ENCODE results near the gene HSD3B7. TPM values are rescaled to one million over a fixed set of nuclear protein-coding genes. Genes with fewer than 3 reads are reported as not detected.

Gene HSD3B7
- total RNA-seq, 1 experiment from 2014 or later: 23.6 TPM

DNA sequence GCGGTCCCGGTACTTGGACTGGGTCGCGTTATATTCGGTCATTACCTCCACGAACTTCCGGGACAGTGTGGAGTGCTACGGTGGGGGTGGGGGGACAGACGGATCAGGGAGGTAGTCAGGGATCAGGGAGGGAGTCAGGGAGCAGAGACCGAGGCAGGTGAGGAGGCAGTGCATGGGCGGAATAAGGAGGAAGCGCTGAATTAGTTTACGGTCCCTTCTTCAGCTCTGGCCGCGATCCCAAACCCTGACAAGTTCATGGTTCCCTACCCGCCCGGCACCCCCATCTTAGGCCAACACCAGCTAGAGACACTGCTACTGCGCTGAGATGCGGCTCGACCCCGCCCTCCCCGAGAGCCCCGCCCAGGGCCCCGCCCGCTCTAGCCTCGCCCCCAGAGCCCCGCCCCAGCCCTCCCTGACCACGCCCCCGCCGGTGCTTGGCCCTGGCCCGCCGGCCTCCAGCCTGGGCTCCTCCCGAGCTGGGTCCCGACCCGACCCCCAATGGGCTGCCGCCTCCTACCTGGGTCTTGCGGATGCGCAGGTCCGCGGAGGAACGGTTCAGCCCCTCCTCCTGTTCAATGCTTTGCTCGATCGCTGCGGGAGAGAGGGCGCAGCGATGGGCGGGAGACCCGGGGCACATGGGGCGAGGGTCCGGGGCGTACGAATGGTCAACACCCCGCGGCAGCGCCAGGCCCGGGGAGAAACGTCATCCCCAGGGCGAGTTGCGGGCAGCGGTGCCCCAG is 12.1 kb downstream of the HSD3B7 start:
- in situ Hi-C loops (cut with HindIII; ENCODE audit: low sequenced_read_pairs): no loop called here
- peak; percentile 70 for DNase-seq (ENCODE audit: low spot score)

GRCh38 chr16:30997725-30998711 is 13.0 kb downstream of the HSD3B7 start:
- no peak for DNase-seq (ENCODE audit: low spot score)
- in situ Hi-C loops (cut with HindIII; ENCODE audit: low sequenced_read_pairs): no loop called here

DNA sequence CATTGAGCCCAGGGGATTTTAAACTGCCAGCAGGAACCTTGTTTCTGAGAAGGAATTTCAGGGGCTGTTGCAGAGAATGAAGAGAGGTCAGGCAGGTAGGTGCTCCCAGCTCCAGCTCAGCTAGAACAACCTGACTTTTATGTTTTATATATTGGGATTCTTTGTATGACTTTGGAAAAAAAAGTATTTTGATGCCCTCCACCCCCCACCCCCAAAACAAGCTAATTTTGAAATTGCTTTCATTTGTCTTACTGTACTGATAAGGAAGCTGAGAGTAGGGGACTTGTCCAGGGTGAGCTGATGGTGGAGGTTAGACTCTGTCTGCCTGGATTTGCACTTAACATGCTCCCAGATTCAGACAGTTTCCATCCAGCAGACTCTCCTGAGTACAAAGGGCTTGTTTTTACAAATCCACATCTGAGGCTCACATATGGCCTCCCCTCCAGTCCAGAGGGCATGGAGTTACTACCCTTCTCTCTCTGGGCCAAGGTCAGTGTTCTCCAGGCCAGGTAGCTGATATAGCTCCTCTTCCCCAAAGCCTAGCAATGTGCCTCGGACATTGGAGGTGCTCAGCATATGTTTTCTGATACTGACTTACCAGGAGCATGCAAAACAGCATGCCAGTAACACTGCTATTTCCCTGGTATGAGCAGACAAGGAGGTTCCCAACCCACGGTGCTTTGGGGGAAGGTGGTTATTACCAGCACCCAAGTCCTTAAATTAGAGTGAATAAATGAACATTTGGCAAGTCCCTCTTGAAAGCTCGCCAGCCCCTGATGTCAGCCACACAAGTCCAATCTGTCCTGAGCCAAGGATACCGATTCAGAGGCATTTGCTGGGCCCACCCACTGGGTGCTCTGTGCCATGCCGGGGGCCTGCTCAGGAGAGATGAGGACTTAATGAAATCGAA is 14.1 kb downstream of the HSD3B7 start:
- peak; percentile 82 for DNase-seq (ENCODE audit: low spot score)
- in situ Hi-C loops (cut with HindIII; ENCODE audit: low sequenced_read_pairs): no loop called here

DNA sequence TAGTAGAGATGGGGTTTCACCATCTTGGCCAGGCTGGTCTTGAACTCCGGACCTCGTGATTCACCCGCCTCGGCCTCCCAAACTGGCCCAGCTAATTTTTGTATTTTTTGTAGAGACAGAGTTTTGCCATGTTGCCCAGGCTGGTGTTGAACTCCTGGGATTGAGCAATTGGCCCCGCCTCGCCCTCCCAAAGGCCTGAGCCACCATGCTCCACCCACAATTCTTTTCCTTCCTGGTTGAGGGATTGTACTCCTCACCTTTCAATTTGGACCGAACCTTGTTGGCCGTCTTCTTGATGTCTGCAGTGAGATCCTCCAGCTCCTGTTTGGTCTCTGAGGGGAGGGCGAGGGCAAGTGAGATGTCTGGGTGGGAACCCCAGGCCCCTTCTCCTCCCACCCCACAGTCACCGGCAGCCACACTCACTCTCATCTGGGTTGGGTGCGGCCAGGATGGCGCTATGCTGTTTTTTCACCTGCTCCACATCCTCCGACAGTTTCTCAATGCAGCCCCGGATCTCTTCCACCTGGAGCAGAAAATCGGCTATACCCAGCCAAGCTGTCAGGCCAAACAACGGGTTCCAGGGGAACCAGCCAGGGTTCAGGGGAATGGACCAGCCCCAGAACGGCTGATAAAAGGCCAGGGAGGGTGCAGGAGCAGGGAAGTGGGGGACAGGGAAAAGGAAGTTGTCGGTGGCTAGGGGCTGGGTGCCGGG is 15.8 kb downstream of the HSD3B7 start:
- in situ Hi-C loops (cut with HindIII; ENCODE audit: low sequenced_read_pairs): no loop called here
- DNase-seq (ENCODE audit: low spot score): no peak

GRCh38 chr16:31001507-31002249 is 16.7 kb downstream of the HSD3B7 start:
- in situ Hi-C loops (cut with HindIII; ENCODE audit: low sequenced_read_pairs): no loop called here
- no peak for DNase-seq (ENCODE audit: low spot score)

DNA sequence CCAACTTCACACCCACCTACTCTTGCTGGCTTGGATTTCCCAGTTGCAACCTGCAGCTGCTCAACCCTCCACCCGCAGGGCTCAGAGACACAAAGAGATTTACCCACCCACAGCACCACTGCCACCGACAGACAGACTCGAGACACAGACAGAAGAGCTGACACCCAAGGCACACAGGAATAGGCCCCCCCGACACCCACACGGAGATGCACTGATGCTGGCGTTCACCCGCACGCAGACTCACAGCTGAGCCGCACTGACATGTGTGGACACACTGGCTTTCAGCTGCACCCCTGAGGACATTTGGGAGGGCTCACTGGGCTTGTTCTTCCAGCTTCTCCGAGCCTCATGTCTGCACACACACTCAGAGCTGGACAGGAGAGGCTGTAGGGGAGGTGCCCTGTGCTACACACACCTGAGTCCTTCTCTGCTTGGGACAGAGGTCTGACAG is 17.3 kb downstream of the HSD3B7 start:
- peak; percentile 40 for DNase-seq (ENCODE audit: low spot score)
- in situ Hi-C loops (cut with HindIII; ENCODE audit: low sequenced_read_pairs): no loop called here

DNA sequence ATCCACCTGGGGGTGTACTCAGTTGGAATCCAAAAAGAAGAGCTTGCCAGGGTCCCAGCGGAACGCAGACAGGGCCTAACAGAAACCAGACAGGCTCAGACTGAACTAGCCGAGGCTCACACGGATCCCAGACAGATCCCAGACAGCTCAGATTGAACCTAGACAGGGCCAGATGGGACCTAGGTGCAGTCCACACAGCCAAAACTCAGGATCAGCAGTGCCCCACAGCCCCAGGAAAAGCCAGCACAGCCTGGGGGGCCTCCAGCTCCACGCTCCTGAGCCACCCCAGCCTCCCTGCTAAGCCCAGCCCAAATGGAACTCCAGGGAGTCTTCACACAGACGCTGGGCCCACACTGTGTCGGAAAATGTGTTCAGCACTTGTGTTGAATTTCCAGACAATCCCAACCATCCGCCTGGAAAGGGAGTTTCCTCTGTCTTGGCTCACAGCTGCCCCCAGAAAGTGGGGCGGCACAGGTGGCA is 17.9 kb downstream of the HSD3B7 start:
- DNase-seq (ENCODE audit: low spot score): no peak
- in situ Hi-C loops (cut with HindIII; ENCODE audit: low sequenced_read_pairs): no loop called here

DNA sequence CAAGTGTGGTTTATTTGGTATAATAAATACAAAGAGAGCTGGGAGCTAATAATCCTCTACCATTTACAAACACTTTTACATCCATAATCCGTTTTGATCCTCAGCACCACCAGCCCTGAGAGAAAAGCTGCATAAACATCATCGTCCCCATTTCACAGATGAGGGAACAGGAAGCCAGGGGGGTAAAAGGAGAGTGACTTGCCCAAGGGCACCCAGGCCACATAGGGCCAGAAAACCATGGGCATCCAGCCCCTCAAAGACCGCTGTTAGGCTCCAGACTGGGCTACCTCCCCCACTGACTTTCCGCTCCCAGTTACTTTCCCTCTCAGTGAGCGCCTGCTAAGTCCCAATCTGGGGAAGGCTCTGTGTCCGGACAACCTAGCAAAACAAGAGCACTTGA is 18.7 kb downstream of the HSD3B7 start:
- DNase-seq (ENCODE audit: low spot score): no peak

DNA sequence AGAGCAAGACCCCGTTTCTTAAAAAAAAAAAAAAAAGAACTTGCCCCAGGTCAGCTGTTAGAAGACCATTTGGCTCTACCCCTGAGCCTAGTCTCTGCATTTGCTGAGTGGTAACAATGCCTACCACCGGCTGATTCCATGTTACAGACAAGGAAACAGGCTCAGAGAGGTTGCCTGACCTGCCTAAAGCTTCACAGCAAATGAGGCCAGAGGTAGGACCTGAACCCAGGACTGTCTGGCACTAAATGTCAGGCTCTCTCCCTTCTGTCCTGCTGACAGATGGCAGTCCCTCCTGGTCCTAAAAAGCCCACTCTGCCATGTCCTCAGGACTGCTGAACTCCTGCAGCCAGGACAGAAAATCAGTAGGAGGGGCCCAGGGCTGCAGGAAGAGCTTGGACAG is 19.7 kb downstream of the HSD3B7 start:
- in situ Hi-C loops (cut with HindIII; ENCODE audit: low sequenced_read_pairs): no loop called here
- no peak for DNase-seq (ENCODE audit: low spot score)

More for the DNA sequence above, 18.7 kb downstream of the HSD3B7 start:
- in situ Hi-C loops (cut with HindIII; ENCODE audit: low sequenced_read_pairs): no loop called here

- DNase-seq (ENCODE audit: low spot score): no peak
- in situ Hi-C loops (cut with HindIII; ENCODE audit: low sequenced_read_pairs): no loop called here
Measured at GRCh38 chr16:31005350-31006085, 20.5 kb downstream of the HSD3B7 start.

- DNase-seq (ENCODE audit: low spot score): peak; percentile 88
- in situ Hi-C loops (cut with HindIII; ENCODE audit: low sequenced_read_pairs): no loop called here
Measured at GRCh38 chr16:31006086-31006385, 21.0 kb downstream of the HSD3B7 start.

GRCh38 chr16:31006589-31006988 is 21.6 kb downstream of the HSD3B7 start:
- in situ Hi-C loops (cut with HindIII; ENCODE audit: low sequenced_read_pairs): no loop called here

DNA sequence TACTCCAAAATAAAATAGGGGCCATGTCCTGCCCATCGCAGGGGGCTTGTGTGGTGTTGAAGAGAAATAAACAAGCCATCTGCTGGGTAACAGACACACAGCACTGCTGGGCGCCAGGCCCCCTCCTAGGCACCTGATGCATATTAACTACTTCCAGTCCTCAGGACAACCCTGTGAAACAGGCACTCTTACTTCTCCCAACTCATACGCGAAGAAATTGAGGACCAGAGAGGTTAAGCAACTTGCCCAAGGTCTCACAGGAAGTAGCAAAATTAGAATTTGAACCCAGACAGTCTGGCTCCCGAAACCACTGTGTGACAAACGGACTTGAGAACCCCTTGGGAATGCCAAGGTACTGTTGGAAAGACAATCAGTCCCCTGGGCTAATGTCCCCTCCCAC is 22.7 kb downstream of the HSD3B7 start:
- DNase-seq (ENCODE audit: low spot score): no peak
- in situ Hi-C loops (cut with HindIII; ENCODE audit: low sequenced_read_pairs): no loop called here

More at GRCh38 chr16:31006589-31006988, 21.6 kb downstream of the HSD3B7 start:
- DNase-seq (ENCODE audit: low spot score): no peak

GRCh38 chr16:31008149-31008548 is 23.1 kb downstream of the HSD3B7 start:
- DNase-seq (ENCODE audit: low spot score): no peak
- in situ Hi-C loops (cut with HindIII; ENCODE audit: low sequenced_read_pairs): no loop called here

DNA sequence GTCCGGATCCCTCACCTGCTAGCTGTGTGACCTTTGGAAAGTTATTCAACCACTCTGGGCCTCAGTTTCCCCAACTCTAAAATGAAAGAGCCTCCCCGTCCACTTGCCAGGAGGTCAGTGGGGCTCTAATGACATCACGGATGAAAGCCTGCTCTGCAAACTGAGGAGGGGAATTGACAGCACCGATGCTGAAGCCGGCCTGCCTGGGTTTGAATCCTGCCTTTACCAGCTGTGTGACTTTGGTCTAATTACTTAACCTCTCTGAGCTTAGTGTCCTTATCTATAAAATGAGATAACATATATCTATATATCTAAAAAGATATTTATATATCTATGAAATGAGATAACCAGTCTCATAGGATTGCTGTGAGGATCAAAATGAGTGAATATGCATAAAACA is 23.5 kb downstream of the HSD3B7 start:
- DNase-seq (ENCODE audit: low spot score): no peak
- in situ Hi-C loops (cut with HindIII; ENCODE audit: low sequenced_read_pairs): no loop called here

GRCh38 chr16:31009120-31009519 is 24.1 kb downstream of the HSD3B7 start:
- no peak for DNase-seq (ENCODE audit: low spot score)
- in situ Hi-C loops (cut with HindIII; ENCODE audit: low sequenced_read_pairs): no loop called here

DNA sequence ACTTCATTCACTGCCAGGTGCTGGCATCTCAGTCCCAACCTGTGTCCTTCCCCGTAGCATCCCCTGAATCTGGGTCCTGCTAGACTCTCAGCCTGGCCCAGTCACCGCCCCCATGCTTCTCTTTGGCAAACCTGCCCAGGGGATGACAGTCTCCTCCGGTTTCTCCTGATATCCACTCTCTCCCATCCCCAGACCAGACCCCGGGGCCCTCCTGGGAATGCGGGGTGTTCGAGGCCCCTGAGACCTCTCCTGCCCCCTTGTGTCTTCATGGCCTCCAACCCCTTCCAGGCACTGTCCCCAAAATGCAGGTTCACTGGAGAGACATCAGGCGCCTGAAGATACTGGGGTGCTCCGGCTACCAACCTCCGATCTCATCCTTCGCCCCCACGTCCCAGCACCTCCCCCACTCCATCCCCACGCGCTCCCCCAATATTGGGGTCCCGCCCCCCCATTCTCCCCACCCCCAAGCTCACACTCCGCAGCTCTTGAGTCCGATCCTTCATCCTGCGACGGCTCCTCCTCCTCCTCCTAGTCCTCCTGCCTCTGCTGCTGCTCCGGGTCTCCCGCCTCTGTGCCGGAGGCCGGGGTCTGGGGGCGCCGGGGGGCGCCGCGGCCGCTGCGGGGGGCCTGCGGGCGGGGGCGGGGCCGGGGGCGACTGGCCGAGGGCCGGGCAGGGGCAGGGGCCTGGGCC is 25.0 kb downstream of the HSD3B7 start:
- DNase-seq (ENCODE audit: low spot score): peak; percentile 57
- in situ Hi-C loops (cut with HindIII; ENCODE audit: low sequenced_read_pairs): no loop called here
